GM10266 (cell line): ENCODE data around the gene SMIM29.
A peak's percentile ranks its signal among the peaks of the same experiment; 100 is the strongest.
"Not testable (repeated sequence)": the region's sequence is repeated elsewhere in the genome, so short reads cannot be mapped to it uniquely, and the experiment has no call there.

Experiments
- DNase-seq: peaks from one replicate; pipeline ENCODE4 v3.0.0; 2012; ENCODE audit errors: extremely low spot score
- TF ChIP-seq, protein P1 (sequence below): IDR thresholded peaks from 2 replicates; pipeline ENCODE4 v1.5.1; 2012; ENCODE audit warnings: mild to moderate bottlenecking, low read depth; ENCODE audit not compliant: control insufficient read depth, insufficient read depth; ENCODE audit errors: missing control alignments

Gene SMIM29

DNA sequence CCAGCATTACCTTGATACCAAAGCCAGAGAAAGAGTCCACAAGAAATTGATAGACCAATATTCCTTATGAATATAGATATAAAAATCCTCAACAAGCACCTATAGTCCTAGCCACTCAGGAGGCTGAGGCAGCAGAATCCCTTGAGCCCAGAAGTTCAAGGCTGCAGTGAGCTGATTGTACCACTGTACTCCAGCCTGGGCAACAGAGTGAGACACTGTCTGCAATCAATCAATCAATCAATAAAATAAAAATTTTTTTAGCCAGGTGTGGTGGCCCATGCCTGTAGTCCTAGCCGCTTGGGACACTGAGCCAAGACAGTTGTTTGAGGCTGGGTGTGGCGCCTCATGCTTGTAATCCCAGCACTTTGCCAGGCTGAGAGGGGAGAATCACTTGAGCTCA lies 18.9 kb upstream of the SMIM29 start:
- TF ChIP-seq, protein P1, sequence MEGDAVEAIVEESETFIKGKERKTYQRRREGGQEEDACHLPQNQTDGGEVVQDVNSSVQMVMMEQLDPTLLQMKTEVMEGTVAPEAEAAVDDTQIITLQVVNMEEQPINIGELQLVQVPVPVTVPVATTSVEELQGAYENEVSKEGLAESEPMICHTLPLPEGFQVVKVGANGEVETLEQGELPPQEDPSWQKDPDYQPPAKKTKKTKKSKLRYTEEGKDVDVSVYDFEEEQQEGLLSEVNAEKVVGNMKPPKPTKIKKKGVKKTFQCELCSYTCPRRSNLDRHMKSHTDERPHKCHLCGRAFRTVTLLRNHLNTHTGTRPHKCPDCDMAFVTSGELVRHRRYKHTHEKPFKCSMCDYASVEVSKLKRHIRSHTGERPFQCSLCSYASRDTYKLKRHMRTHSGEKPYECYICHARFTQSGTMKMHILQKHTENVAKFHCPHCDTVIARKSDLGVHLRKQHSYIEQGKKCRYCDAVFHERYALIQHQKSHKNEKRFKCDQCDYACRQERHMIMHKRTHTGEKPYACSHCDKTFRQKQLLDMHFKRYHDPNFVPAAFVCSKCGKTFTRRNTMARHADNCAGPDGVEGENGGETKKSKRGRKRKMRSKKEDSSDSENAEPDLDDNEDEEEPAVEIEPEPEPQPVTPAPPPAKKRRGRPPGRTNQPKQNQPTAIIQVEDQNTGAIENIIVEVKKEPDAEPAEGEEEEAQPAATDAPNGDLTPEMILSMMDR: no peak

DNA sequence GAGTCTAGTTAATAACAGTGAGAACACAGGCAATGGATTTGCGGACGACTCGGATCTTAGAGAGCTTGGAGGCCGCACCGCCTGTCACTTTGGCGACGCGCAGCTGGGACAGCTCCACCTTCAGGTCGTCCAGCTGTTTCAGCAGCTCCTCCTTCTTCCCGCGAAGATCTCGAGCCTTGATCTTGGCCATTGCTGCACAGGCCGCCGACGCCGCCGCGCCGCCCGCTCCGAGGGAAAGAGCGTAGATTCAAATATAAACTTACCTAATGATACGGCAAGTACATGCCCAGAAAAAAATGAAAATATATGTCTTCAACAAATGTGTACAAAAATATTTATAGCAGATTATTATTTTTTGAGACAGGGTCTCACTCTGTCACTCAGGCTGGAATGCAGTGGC lies 14.7 kb upstream of the SMIM29 start:
- DNase-seq: not testable (repeated sequence)

More for the DNA sequence above, 18.9 kb upstream of the SMIM29 start:
- no peak for DNase-seq

DNA sequence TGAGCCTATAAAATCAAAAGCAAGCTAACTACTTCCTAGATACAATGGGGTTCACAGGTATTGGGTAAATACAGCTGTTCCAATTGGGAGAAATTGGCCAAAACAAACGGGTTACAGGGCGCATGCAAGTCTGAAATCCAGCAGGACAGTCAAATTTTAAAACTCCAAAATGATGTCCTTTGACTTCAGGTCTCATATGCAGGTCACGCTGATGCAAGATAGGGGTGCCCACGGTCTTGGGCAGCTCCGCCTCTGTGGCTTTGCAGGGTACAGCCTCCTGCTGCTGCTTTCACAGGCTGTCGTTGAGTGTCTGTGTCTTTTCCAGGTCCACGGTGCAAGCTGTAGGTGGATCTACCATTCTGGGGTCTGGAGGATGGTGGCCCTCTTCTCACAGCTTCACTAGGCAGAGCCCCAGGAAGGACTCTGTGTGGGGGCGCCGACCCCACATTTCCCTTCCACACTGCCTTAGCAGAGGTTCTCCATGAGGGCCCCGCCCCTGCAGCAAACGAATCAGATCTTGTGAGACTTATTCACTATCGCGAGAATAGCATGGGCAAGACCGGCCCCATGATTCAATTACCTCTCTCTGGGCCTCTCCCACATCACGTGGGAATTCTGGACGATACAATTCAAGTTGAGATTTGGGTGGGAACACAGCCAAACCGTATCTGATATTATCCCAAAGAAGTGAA lies 11.9 kb upstream of the SMIM29 start:
- TF ChIP-seq, protein P1: no peak
- DNase-seq: no peak

DNA sequence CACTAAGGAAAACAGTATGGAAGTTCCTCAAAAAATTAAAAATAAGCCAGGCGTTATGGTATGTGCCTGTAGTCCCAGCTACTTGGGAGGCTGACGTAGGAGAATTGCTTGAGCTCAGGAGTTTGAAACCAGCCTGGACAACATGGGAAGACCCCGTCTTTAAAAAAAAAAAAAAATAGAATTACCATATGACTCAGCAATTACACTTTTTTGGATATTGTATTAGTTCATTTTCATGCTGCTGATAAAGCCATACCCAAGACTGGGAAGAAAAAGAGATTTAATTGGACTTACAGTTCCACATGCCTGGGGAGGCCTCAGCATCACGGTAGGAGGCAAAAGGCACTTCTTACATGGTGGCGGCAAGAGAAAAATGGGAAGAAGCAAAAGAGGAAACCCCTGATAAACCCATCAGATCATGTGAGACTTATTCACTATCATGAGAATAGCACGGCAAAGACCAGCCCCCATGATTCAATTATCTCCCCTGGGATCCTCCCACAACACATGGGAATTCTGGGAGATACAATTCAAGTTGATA lies 10.8 kb upstream of the SMIM29 start:
- DNase-seq: no peak
- TF ChIP-seq, protein P1: no peak

DNA sequence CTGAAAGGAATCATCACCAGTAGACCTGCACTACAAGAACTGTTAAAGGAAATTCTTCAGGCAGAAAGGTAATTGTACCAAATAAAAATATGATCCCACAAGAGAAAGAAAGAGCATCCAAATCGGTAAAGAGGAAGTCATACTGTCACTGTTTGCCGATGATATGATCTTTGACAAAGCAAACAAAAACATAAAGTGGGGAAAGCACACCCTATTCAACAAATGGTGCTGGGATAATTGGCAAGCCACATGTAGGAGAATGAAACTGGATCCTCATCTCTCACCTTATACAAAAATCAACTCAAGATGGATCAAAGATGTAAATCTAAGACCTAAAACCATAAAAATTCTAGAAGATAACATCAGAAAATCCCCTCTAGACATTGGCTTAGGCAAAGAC lies 3.6 kb upstream of the SMIM29 start:
- not testable (repeated sequence) for DNase-seq

DNA sequence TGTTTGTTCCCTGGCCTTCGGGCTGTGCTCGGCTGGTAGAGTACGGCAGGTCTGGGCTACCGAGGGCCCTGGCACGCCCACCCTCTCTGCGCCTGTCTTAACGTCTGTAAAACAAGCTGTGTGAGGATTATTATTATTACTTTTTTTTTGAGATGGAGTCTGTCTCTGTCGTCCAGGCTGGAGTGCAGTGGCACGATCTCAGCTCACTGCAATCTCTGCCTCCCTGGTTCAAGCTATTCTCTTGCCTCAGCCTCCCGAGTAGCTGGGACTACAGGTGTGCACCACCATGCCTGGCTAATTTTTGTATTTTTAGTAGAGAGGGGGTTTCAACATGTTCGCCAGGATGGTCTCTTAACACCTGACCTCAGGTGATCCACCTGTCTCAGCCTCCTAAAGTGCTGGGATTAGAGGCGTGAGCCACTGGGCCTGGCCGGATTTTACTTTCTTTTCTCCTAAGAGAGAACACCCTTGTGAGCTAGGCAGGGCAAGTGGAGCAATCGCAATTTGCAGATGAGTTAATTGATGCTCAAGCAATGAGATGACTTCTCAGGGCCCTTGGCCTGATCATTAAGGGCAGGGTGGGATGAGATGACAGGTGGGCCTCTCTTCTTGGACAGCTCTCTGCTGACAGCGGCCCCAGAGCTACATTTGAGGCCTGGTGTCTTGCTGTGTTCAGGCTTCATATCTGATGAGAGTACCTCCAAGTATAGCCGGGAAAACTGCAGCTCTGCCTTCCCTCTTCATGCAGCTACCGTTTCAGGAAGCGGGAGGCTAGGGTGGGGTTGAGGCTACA lies 859 bp upstream of the SMIM29 start:
- DNase-seq: no peak
- TF ChIP-seq, protein P1: no peak

DNA sequence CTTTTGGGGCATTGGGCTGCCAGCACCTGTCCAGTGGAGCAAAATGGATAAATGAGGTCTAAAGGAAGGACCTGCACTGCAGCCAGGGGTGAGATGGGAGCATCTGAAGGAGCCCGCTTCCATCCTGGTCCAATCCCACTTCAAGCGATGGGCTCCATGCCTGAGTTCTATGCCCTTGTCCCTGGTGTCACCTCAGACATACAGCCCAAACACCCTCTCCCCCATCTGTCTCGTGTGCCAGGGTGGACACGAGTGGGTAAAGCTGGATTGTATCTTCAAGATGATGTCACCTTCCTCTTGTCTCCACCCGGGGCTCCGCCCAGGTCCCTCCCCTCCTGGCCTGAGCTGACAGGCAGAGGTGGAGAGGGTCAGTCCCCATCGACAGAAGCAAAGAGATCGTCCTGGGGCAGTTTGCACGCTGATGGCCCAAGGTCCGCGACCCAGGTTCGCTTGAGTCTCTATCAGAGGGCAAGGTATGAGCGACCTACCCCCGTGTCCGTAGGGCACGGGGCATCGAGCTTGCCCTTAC lies 544 bp downstream of the SMIM29 start:
- TF ChIP-seq, protein P1: no peak
- DNase-seq: peak; percentile 70
